Stimulated activated CD4-positive, alpha-beta T cell treated with anti-CD3 and anti-CD28 coated beads, Interleukin-1b, Interleukin-23, amount 100 ng/mL, for 4 hours (primary cell): Measurements from ENCODE around the gene DPYD.

Experiments used
- DNase-seq, 2 donors: peaks; one replicate each; pipeline ENCODE4 v3.0.0-alpha.2; 2020; ENCODE audit warnings: low read depth in 2 of 2

Gene DPYD

GRCh38 chr1:97044159-97044760 lies 876.6 kb downstream of the DPYD start:
- no peak for DNase-seq

- DNase-seq = no peak
These were observed 878.3 kb downstream of the DPYD start for GRCh38 chr1:97042551-97042950.

GRCh38 chr1:97041026-97041425 lies 879.8 kb downstream of the DPYD start:
- DNase-seq = no peak

- no peak for DNase-seq
These were observed 882.4 kb downstream of the DPYD start for GRCh38 chr1:97038410-97038809.

GRCh38 chr1:97034651-97035050 lies 886.2 kb downstream of the DPYD start:
- no peak for DNase-seq

GRCh38 chr1:97033949-97034348 lies 886.9 kb downstream of the DPYD start:
- no peak for DNase-seq
